ENCODE data around the gene WFIKKN2.

Gene WFIKKN2

DNA sequence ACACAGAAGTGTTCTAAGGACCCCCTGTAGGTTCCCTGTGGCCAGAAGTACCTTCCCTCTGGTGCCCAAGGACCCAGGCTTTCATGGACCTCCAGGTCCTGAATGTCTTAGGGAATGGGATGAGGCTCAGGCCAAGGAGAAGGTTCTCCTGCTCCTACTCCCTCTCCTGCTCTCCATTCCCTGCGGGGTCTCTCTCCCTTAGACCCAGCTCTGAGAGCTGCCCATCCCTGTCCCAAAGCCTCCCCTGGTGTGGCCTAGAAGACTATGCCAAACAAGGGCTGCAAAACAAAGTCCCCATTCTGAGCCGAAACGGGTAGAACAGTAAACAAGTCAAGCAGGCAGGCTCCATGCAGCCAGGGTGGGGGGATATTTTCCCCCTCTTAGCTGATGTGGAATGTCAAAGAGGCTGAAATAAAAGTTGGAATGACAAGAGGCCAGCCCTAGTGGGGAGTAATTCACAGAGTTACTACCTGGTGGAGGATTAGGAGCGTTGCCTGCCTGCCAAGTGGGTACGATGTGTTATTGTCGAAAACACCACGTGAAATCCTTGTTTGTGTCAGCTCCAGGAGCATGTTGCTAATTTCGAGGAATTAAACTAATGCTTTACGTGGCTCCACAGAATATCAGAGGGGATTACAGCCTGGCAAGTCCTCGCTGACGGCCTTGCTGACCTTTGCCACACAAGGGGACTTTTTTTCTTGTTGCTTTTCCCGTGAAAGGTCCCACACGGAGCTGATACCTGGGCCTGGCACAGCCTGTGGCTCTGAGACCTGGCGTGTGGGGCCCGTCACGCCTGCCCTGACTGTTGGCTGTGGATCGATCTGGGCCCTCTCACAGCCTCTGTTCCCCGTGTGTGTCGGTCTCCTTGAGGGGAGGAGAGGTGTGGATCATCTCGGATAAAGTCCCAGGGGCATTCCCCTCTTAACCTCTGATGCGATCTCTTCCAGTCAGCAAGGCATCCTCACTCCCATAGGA, 2.9 kb downstream of the WFIKKN2 start:
- H3K9me3 Mint-ChIP-seq = no peaks in the 10 kb centered on the region
- H3K36me3 Mint-ChIP-seq = no peaks in the 10 kb centered on the region
- peaks cover 7% of the 10 kb centered on the region for H3K4me1 Mint-ChIP-seq
- H3K27ac Mint-ChIP-seq = no peak overlapping the region
- peaks cover 31% of the 10 kb centered on the region for H3K27me3 Mint-ChIP-seq
- ATAC-seq = no peak
- no peak overlapping the region for H3K4me3 Mint-ChIP-seq

DNA sequence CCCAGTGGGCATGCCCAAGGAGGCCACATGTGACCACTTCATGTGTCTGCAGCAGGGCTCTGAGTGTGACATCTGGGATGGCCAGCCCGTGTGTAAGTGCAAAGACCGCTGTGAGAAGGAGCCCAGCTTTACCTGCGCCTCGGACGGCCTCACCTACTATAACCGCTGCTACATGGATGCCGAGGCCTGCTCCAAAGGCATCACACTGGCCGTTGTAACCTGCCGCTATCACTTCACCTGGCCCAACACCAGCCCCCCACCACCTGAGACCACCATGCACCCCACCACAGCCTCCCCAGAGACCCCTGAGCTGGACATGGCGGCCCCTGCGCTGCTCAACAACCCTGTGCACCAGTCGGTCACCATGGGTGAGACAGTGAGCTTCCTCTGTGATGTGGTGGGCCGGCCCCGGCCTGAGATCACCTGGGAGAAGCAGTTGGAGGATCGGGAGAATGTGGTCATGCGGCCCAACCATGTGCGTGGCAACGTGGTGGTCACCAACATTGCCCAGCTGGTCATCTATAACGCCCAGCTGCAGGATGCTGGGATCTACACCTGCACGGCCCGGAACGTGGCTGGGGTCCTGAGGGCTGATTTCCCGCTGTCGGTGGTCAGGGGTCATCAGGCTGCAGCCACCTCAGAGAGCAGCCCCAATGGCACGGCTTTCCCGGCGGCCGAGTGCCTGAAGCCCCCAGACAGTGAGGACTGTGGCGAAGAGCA, 4.4 kb downstream of the WFIKKN2 start:
- peaks cover 7% of the 10 kb centered on the region for H3K4me1 Mint-ChIP-seq
- no peak overlapping the region for H3K4me3 Mint-ChIP-seq

GRCh38 chr17:50840311-50840851, 5.0 kb downstream of the WFIKKN2 start:
- Mint-ChIP-seq H3K27ac (no peak overlapping the region), H3K36me3 (no peaks in the 10 kb centered on the region), H3K4me1 (peaks cover 7% of the 10 kb centered on the region), H3K4me3 (no peak overlapping the region), H3K27me3 (peaks cover 10% of the 10 kb centered on the region), H3K9me3 (no peaks in the 10 kb centered on the region)
- ATAC-seq = no peak

More for the DNA sequence above, 4.4 kb downstream of the WFIKKN2 start:
- H3K9me3 Mint-ChIP-seq = no peaks in the 10 kb centered on the region
- H3K27me3 Mint-ChIP-seq = peaks cover 16% of the 10 kb centered on the region
- H3K36me3 Mint-ChIP-seq = no peaks in the 10 kb centered on the region
- no peak overlapping the region for H3K27ac Mint-ChIP-seq
- no peak for ATAC-seq

GRCh38 chr17:50841277-50841948, 6.0 kb downstream of the WFIKKN2 start:
- H3K27ac Mint-ChIP-seq = no peak overlapping the region
- no peak for ATAC-seq
- H3K36me3 Mint-ChIP-seq = no peaks in the 10 kb centered on the region
- no peaks in the 10 kb centered on the region for H3K27me3 Mint-ChIP-seq
- no peak overlapping the region for H3K4me3 Mint-ChIP-seq
- H3K4me1 Mint-ChIP-seq = peaks cover 7% of the 10 kb centered on the region
- H3K9me3 Mint-ChIP-seq = no peaks in the 10 kb centered on the region

DNA sequence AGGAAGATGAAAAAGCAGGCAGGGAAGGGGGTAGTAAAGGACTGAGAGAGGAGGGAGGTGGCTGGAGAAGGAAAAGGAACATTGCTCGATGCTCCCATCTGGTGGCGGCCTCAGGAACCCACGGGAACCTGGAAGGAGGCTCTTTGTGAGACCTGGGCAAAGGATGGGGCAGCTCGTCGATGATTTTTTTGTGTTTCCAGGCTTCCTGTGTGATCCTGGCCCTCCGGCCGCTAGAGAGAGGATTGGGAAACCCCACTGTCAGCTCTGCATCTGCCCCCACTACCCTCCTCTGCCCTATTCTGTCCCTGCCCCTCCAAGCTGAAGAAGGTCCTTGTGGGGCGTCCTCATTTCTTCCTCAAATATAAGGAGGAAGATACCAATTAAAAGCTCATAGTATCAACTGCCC, 6.6 kb downstream of the WFIKKN2 start:
- peaks cover 7% of the 10 kb centered on the region for H3K4me1 Mint-ChIP-seq
- no peak overlapping the region for H3K27ac Mint-ChIP-seq
- no peak overlapping the region for H3K4me3 Mint-ChIP-seq
- H3K27me3 Mint-ChIP-seq = no peaks in the 10 kb centered on the region
- no peaks in the 10 kb centered on the region for H3K36me3 Mint-ChIP-seq
- H3K9me3 Mint-ChIP-seq = no peaks in the 10 kb centered on the region
- ATAC-seq = no peak

GRCh38 chr17:50842506-50843149, 7.2 kb downstream of the WFIKKN2 start:
- Mint-ChIP-seq H3K4me3 (no peak overlapping the region), H3K36me3 (no peaks in the 10 kb centered on the region), H3K27me3 (no peaks in the 10 kb centered on the region), H3K27ac (no peak overlapping the region), H3K4me1 (peaks cover 7% of the 10 kb centered on the region), H3K9me3 (no peaks in the 10 kb centered on the region)
- ATAC-seq = no peak

DNA sequence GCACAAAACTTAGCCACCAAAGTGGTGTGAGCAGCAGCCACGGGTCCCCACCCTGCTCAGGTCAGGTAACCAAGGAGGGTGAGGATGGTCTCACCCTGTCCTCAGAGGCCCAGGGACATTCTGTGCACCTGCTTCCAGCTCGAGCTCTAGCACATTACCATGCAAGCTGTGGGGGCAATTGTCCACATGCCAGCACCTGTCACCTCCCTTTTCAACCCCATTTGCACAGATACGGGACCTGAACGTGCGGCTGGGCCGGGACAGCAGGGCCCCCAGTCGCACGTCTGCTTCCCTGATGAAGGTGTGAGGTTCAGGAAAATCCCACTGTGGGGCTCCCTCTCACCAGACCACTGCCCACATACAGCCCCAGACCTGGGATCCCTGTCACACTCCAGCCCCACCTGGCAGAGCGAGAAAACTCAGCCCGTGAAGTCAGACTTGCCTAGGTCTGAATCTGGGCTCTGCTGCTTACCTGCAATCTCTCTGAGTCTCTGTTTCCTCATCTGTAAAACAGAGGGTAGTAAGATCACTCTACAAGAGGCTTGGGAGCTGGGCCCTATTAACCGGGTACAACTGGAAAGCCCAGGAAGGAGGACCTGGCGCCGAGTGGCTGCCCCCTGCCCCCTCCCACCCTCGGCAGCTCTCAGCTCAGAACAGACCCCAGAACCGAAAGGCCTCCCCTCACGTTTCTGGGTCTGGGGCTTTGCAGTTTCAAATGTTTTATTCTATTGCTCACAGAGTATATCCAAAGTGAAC, 7.9 kb downstream of the WFIKKN2 start:
- Mint-ChIP-seq H3K36me3 (no peaks in the 10 kb centered on the region), H3K27ac (no peak overlapping the region), H3K4me1 (peaks cover 7% of the 10 kb centered on the region), H3K4me3 (no peak overlapping the region), H3K27me3 (no peaks in the 10 kb centered on the region), H3K9me3 (peaks cover under 1% of the 10 kb centered on the region)
- no peak for ATAC-seq

- H3K9me3 Mint-ChIP-seq = peaks cover 7% of the 10 kb centered on the region
- H3K27me3 Mint-ChIP-seq = no peaks in the 10 kb centered on the region
- H3K4me1 Mint-ChIP-seq = peaks cover 7% of the 10 kb centered on the region
- no peak overlapping the region for H3K27ac Mint-ChIP-seq
- ATAC-seq = no peak
- no peak overlapping the region for H3K4me3 Mint-ChIP-seq
- no peaks in the 10 kb centered on the region for H3K36me3 Mint-ChIP-seq
Measured at GRCh38 chr17:50844117-50844700, 8.8 kb downstream of the WFIKKN2 start.

- Mint-ChIP-seq H3K4me3 (no peak overlapping the region), H3K9me3 (peaks cover 7% of the 10 kb centered on the region), H3K4me1 (peaks cover 7% of the 10 kb centered on the region), H3K36me3 (no peaks in the 10 kb centered on the region), H3K27ac (no peak overlapping the region), H3K27me3 (no peaks in the 10 kb centered on the region)
- ATAC-seq = no peak
Measured at GRCh38 chr17:50845240-50846147, 10.1 kb downstream of the WFIKKN2 start.

- no peaks in the 10 kb centered on the region for H3K27me3 Mint-ChIP-seq
- no peak overlapping the region for H3K27ac Mint-ChIP-seq
- peaks cover 11% of the 10 kb centered on the region for H3K4me1 Mint-ChIP-seq
- no peak overlapping the region for H3K4me3 Mint-ChIP-seq
- no peaks in the 10 kb centered on the region for H3K36me3 Mint-ChIP-seq
- H3K9me3 Mint-ChIP-seq = peaks cover 7% of the 10 kb centered on the region
- no peak for ATAC-seq
Measured at GRCh38 chr17:50847566-50847965, 12.2 kb downstream of the WFIKKN2 start.

GRCh38 chr17:50848039-50848438, 12.7 kb downstream of the WFIKKN2 start:
- Mint-ChIP-seq H3K27ac (no peak overlapping the region), H3K9me3 (peaks cover 7% of the 10 kb centered on the region), H3K27me3 (no peaks in the 10 kb centered on the region), H3K4me3 (no peak overlapping the region), H3K4me1 (peaks cover 15% of the 10 kb centered on the region), H3K36me3 (no peaks in the 10 kb centered on the region)
- no peak for ATAC-seq

- Mint-ChIP-seq H3K4me1 (peaks cover 15% of the 10 kb centered on the region), H3K9me3 (peaks cover 7% of the 10 kb centered on the region), H3K27me3 (no peaks in the 10 kb centered on the region), H3K27ac (no peak overlapping the region), H3K4me3 (no peak overlapping the region), H3K36me3 (no peaks in the 10 kb centered on the region)
- no peak for ATAC-seq
Measured at GRCh38 chr17:50848711-50849110, 13.3 kb downstream of the WFIKKN2 start.

- H3K36me3 Mint-ChIP-seq = no peaks in the 10 kb centered on the region
- ATAC-seq = no peak
- no peak overlapping the region for H3K27ac Mint-ChIP-seq
- peaks cover 15% of the 10 kb centered on the region for H3K4me1 Mint-ChIP-seq
- H3K27me3 Mint-ChIP-seq = no peaks in the 10 kb centered on the region
- H3K4me3 Mint-ChIP-seq = no peak overlapping the region
- H3K9me3 Mint-ChIP-seq = peaks cover 7% of the 10 kb centered on the region
Measured at GRCh38 chr17:50850640-50851039, 15.3 kb downstream of the WFIKKN2 start.
